Uterus (tissue), 2 donors: Measurements from ENCODE around the gene ZC2HC1B.

ENCODE experiments used
- POLR2A ChIP-seq, 2 donors: fragments of 450-650 bp; IDR thresholded peaks; one replicate each; pipeline ENCODE4 v1.6.1; 2016; ENCODE audit warnings: antibody characterized with exemption in 2 of 2, mild to moderate bottlenecking in 1 of 2, moderate library complexity in 1 of 2
- TF ChIP-seq, protein P1 (sequence below), 4 experiments: fragments of 200-600 bp in 2 of 4; fragments of 450-650 bp in 2 of 4; sonication (generic) in 2 of 4; IDR thresholded peaks; one replicate each; pipeline ENCODE4 v1.5.1; 2016 to 2019; ENCODE audit warnings: antibody characterized with exemption in 4 of 4, mild to moderate bottlenecking in 2 of 4, moderate library complexity in 1 of 4

DNA sequence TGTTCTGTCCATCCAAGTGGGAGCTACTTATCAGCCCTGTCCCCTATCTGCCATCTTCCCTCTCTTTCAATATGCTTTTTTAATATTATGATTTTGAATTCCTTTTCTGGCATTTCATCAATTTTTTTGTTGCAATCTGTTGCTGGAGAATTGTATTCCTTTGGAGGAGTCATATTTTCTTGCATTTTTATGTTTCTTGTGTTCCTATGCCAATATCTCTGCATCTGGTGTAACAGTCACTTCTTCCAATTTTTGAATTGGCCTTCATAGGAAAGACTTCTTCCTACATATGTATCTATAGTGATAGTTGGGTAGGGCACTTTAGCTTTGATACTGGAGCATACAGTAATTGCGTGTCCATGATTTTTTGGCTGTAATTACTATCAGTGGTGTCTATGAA lies 70.1 kb downstream of the ZC2HC1B start:
- TF ChIP-seq, protein P1, sequence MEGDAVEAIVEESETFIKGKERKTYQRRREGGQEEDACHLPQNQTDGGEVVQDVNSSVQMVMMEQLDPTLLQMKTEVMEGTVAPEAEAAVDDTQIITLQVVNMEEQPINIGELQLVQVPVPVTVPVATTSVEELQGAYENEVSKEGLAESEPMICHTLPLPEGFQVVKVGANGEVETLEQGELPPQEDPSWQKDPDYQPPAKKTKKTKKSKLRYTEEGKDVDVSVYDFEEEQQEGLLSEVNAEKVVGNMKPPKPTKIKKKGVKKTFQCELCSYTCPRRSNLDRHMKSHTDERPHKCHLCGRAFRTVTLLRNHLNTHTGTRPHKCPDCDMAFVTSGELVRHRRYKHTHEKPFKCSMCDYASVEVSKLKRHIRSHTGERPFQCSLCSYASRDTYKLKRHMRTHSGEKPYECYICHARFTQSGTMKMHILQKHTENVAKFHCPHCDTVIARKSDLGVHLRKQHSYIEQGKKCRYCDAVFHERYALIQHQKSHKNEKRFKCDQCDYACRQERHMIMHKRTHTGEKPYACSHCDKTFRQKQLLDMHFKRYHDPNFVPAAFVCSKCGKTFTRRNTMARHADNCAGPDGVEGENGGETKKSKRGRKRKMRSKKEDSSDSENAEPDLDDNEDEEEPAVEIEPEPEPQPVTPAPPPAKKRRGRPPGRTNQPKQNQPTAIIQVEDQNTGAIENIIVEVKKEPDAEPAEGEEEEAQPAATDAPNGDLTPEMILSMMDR (IDR thresholded peaks at IDR 0.05): no peak
- TF ChIP-seq POLR2A (IDR thresholded peaks at IDR 0.05): no peak
